AG04450 (cell line): Measurements from ENCODE around the gene DEPDC1B. TPM values are rescaled to one million over a fixed set of nuclear protein-coding genes. Genes with fewer than 3 reads are reported as not detected.
A peak's percentile ranks its signal among the peaks of the same experiment; 100 is the strongest.

Experiments used
- CTCF ChIA-PET: fragments of 300-600, 350-600 bp; formaldehyde crosslinking; extraction: SDS; loops from one replicate; lab custom pipeline; 2022; ENCODE audit warnings: antibody characterized with exemption, inconsistent platforms; lab: Charles Lee
- POLR2A ChIA-PET: fragments of 350-600 bp; formaldehyde crosslinking; extraction: SDS; loops from one replicate; lab custom pipeline; 2021; ENCODE audit warnings: antibody characterized with exemption, inconsistent platforms; lab: Yijun Ruan, JAX
- DNase-seq: peaks from one replicate; pipeline ENCODE4 v3.0.0-alpha.2; 2011; ENCODE audit warnings: low read depth, low spot score
- H3K27ac ChIP-seq: one replicate; pipeline ENCODE4 v1.5.1; 2012; ENCODE audit warnings: low read depth, low read length, control low read depth
- H3K27me3 ChIP-seq: one replicate; pipeline ENCODE4 v1.6.0; 2012; ENCODE audit warnings: low read length; ENCODE audit not compliant: control insufficient read depth, insufficient read depth
- H3K4me3 ChIP-seq: 2 replicates; pipeline ENCODE4 v1.5.1; 2011; ENCODE audit warnings: mild to moderate bottlenecking, low read depth, low read length, control low read depth
- H3K9me3 ChIP-seq: 2 replicates; pipeline ENCODE4 v1.5.1; 2012; ENCODE audit warnings: low read length; ENCODE audit not compliant: control insufficient read depth, insufficient read depth
- polyA plus RNA-seq: library from polyadenylated mRNA; depleted of rRNA; stranded (reverse); fragments of >200 nt; gene quantifications from 2 replicates; pipeline ENCODE4 v1.2.3, GENCODE V29; 2011
- TF ChIP-seq, protein P1 (sequence below): IDR thresholded peaks from 2 replicates; pipeline ENCODE4 v1.5.1; 2011; ENCODE audit warnings: low read depth, low read length, control low read depth, inconsistent platforms

The DEPDC1B gene
- polyA plus RNA-seq, 1 experiment = 5.4 TPM

DNA sequence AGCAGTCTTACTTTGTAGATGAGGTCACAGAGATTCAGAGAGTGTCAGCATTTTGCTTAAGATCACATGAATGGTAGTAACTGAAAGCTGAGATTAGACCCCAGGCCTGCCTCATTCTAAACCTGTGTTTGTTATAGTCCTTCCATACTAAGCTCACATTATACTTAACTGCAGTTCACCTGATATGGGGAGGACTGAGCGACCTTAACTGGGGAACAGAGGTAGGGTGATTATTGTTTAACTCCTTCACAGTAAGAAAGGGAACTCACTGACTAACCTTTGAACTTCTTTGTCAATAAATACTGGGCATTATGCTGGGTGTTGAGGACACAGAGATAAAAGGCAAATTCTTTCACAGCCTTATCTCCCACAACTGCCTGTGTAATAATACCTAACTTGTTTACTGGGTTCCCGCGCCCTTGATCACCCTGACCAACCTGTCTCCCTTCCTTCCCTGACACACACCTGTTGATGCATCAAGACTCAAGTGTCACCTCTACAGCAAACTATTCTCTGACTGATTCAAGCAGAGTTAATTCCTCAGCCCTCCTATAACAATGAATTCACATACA lies 27.2 kb downstream of the DEPDC1B start:
- POLR2A ChIA-PET = no interaction called here
- CTCF ChIA-PET = interaction anchor here (0.8 to 1.8 kb wide), 3 partner anchors 15 to 27 kb away, joined by 3 to 8 read pairs (median 4); partner anchors contain the start of gene DEPDC1B

DNA sequence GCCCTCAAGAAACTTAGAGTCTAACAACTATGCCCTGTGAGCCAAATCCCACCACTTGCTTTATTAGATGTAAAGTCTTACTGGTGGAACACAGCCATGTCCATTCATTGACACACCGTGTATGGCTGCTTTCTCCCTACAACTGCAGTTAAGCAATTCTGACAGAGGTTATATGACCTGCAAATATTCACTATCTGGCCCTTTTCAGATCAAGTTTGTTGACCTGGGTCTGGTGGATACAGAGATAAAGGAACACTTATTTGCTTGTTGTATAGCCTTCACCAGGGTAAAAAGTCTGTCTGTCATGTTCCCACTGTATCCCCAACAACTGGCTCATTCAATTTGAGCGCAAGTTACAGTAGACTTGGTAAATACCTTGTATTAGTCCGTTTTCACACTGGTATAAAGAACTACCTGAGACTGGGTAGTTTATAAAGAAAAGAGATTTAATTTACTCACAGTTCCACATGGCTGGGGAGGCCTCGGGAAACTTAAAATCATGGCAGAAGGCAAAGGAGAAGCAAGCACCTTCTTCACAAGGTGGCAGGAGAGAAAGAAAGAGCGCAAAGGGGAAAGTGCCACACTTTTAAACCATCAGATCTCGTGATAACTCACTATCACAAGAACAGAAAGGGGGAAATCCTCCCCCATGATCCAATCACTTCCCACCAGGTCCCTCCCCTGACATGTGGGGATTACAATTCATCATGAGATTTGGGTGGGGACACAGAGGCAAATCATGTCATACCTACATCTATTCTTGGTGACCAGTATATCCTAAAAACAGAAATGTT lies 27.9 kb downstream of the DEPDC1B start:
- TF ChIP-seq, protein P1, sequence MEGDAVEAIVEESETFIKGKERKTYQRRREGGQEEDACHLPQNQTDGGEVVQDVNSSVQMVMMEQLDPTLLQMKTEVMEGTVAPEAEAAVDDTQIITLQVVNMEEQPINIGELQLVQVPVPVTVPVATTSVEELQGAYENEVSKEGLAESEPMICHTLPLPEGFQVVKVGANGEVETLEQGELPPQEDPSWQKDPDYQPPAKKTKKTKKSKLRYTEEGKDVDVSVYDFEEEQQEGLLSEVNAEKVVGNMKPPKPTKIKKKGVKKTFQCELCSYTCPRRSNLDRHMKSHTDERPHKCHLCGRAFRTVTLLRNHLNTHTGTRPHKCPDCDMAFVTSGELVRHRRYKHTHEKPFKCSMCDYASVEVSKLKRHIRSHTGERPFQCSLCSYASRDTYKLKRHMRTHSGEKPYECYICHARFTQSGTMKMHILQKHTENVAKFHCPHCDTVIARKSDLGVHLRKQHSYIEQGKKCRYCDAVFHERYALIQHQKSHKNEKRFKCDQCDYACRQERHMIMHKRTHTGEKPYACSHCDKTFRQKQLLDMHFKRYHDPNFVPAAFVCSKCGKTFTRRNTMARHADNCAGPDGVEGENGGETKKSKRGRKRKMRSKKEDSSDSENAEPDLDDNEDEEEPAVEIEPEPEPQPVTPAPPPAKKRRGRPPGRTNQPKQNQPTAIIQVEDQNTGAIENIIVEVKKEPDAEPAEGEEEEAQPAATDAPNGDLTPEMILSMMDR = no peak
- ChIA-PET CTCF (no interaction called here), POLR2A (no interaction called here)
- Histone ChIP-seq H3K27ac (no peak overlapping the region), H3K4me3 (no peak overlapping the region), H3K9me3 (no peaks in the 10 kb centered on the region), H3K27me3 (no peaks in the 10 kb centered on the region)
- DNase-seq = no peak

More for the DNA sequence above, 27.2 kb downstream of the DEPDC1B start:
- no peak for DNase-seq
- H3K4me3 ChIP-seq = no peak overlapping the region
- no peaks in the 10 kb centered on the region for H3K9me3 ChIP-seq
- TF ChIP-seq, protein P1 = no peak
- no peak overlapping the region for H3K27ac ChIP-seq
- H3K27me3 ChIP-seq = no peaks in the 10 kb centered on the region

DNA sequence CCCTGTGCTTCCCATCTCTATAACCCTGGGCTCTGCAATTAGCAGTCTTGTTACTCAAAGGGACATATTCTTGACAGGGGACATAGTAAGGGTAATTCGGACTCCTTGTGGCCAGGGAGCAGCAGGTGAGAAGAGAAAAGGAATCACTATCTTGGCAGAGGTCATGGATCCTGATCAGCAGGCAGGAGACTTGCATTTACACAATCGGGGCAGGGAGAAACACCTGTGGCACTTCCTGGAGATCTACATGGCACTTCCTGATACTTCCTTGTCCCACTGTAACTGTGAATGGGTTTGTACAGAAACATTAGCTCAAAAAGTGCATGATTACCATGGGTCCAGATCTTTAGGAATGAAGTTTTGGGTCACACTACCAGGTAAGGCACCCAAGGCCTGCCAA lies 29.2 kb downstream of the DEPDC1B start:
- Histone ChIP-seq H3K4me3 (no peak overlapping the region), H3K27ac (no peak overlapping the region), H3K9me3 (no peaks in the 10 kb centered on the region), H3K27me3 (no peaks in the 10 kb centered on the region)
- DNase-seq = no peak
- POLR2A ChIA-PET = no interaction called here
- CTCF ChIA-PET = interaction anchor here (0.6 to 2.8 kb wide), 2 partner anchors 28 to 31 kb away, joined by 5 to 11 read pairs; no protein-coding TSS in a partner anchor
- TF ChIP-seq, protein P1 = no peak

DNA sequence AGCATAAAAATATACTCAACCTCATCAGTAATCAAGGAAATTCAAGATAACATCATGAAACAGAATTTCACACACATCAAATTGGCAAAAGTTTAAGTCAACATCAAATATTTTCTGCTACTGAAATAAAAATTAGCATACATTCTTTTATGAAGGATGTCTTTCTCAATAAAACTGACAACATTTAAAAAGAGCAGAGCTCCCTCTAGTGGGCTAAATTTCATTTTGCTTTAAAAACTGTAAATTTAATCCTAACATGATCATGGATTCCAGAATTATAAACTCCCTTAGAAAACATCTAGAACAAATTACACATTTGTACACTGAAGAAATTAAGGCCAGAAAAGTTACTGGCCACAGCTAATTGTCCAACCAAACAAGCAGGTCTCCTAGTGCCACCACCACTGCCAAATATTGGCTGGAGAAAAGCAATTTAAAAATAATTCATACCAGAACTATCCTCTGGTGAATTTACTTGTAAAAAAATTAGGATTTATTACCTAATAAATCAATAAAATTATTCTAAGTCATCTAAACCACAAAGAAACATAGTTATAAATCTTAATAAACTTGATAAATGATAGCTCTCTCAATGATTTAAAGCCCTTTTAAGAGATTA lies 31.2 kb downstream of the DEPDC1B start:
- ChIA-PET CTCF (interaction anchor here (0.7 to 2.8 kb wide), 39 partner anchors 10 to 1260 kb away, joined by 3 to 30 read pairs (median 4); partner anchors contain the start of gene DEPDC1B), POLR2A (no interaction called here)

More for the DNA sequence above, 31.2 kb downstream of the DEPDC1B start:
- no peak for DNase-seq
- H3K27ac ChIP-seq = no peak overlapping the region
- H3K4me3 ChIP-seq = no peak overlapping the region
- no peaks in the 10 kb centered on the region for H3K27me3 ChIP-seq
- TF ChIP-seq, protein P1 = peak; percentile 65
- H3K9me3 ChIP-seq = no peaks in the 10 kb centered on the region
